ENCODE data around the gene SLC22A16. TPM values are rescaled to one million over a fixed set of nuclear protein-coding genes. Genes with fewer than 3 reads are reported as not detected.
A peak's percentile ranks its signal among the peaks of the same experiment; 100 is the strongest.
"Not testable (repeated sequence)": the region's sequence is repeated elsewhere in the genome, so short reads cannot be mapped to it uniquely, and the experiment has no call there.

Gene SLC22A16
- total RNA-seq, 4 donors from 2014 or later: 0.82 to 4.2 (median 0.84) TPM; not detected in 1

DNA sequence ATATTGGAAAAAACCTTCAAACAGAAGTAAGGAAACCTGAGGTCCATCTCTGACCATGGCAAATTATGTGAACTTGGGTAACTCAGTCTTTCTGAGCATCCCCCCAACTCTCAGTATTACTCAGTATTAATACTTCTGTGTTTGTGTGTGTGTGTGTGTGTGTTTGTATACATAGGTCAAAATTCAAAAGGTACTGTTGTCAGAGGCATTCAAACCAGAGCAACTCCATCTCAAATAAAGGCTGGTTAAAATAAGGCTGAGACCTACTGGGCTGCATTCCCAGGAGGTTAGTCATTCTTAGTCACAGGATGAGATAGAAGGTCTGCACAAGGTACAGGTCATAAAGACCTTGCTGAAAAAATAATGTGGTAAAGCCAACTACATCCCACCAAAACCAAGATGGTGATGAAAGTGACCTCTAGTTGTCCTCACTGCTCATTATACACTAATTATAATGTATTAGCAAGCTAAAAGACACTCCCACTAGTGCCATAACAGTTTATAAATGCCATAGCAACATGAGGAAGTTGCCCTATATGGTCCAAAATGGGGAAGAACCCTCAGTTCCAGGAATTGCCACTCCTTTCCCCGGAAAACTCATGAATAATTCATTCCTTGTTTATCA, 33.3 kb upstream of the SLC22A16 start:
- no peak for DNase-seq (ENCODE audit: low spot score)
- peak; percentile 67 for ATAC-seq (ENCODE audit: low FRiP score)

DNA sequence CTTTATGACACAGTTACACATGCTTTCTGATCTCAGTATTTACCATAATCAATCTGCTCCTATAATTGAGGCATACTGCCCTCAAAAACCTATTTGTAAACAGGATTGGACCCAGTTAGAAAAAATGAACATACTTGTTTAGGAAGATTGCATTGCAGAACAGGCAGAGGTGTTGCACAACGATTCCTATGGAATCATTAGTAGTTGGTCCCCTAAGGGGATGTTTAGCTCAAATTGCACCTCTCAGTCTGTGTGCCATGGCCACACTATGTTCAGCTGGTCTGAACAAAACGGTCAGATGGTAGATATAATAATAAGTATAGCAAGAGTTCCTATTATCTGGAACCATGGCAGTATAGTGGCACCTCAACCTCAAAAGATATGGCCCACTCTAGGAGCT, 28.5 kb upstream of the SLC22A16 start:
- ATAC-seq (ENCODE audit: low FRiP score); DNase-seq (ENCODE audit: low spot score): not testable (repeated sequence)

More for the DNA sequence above, 33.3 kb upstream of the SLC22A16 start:
- TF ChIP-seq, protein P1, sequence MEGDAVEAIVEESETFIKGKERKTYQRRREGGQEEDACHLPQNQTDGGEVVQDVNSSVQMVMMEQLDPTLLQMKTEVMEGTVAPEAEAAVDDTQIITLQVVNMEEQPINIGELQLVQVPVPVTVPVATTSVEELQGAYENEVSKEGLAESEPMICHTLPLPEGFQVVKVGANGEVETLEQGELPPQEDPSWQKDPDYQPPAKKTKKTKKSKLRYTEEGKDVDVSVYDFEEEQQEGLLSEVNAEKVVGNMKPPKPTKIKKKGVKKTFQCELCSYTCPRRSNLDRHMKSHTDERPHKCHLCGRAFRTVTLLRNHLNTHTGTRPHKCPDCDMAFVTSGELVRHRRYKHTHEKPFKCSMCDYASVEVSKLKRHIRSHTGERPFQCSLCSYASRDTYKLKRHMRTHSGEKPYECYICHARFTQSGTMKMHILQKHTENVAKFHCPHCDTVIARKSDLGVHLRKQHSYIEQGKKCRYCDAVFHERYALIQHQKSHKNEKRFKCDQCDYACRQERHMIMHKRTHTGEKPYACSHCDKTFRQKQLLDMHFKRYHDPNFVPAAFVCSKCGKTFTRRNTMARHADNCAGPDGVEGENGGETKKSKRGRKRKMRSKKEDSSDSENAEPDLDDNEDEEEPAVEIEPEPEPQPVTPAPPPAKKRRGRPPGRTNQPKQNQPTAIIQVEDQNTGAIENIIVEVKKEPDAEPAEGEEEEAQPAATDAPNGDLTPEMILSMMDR (IDR thresholded peaks at IDR 0.05): no peak

DNA sequence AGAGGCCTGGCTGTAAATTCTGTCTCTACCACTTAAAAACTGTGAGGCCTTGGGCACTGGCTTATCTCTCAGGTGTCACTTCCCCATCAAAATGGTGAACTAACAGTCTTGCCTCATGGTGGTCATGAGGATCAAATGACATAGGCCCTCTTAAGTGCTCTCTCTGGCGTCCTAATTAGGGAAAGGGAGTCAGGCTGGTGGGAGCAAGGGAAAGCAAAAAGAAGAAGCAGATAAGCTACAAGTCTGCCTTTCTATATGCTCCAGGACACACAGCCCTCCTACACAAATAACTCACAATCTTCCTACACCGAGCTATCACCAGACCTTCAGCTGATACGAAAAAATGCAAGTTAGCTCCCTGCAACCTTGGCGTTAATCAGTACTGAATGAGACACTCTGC, 19.5 kb upstream of the SLC22A16 start:
- ATAC-seq (ENCODE audit: low FRiP score): no peak
- DNase-seq (ENCODE audit: low spot score): no peak
- TF ChIP-seq, protein P1 (IDR thresholded peaks at IDR 0.05): no peak

DNA sequence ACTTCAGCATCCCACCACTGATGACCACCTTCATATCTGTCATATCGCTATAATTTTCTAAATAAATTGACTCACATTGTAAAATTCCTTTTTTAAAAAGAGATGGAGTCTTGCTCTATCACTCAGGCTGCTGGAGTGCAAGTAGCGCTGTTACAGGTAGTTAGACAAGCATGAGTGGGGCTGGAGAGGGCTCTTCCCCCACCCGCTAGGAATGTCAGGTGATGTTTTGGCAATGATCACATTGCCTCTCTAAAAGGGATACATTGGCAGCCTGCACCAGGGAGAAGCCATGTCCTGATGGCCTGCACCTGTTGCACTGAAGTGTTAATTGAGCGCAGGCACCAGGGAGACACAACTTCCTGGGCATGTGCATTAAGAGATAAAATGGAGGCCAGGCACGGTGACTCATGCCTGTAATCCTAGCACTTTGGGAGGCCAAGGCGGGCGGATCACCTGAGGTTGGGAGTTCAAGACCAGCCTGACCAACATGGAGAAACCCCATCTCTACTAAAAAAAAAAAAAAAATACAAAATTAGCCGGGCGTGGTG, 16.9 kb upstream of the SLC22A16 start:
- ATAC-seq (ENCODE audit: low FRiP score) (no peak), DNase-seq (ENCODE audit: low spot score) (no peak)
- TF ChIP-seq, protein P1 (IDR thresholded peaks at IDR 0.05): no peak

DNA sequence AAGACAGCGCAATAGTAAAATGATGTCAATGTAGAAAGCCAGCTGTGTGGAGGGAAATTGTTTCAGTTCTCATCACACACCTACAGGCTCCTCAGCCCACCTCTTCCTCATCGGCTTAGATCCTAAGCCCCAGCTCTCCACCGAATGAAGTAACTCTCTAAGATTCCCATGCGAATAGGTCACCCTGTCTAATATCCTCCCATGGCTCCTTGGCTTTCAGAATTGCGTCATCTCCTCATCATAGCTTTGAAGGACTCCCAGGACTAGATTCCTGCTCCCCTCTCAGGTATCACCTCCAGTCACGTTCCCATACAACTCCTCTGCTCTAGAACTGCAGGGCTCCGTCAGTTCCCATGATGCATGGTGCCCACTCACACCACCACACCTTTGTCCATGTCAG, 16.2 kb upstream of the SLC22A16 start:
- no peak for DNase-seq (ENCODE audit: low spot score)
- TF ChIP-seq, protein P1 (IDR thresholded peaks at IDR 0.05): no peak
- ATAC-seq (ENCODE audit: low FRiP score): no peak

DNA sequence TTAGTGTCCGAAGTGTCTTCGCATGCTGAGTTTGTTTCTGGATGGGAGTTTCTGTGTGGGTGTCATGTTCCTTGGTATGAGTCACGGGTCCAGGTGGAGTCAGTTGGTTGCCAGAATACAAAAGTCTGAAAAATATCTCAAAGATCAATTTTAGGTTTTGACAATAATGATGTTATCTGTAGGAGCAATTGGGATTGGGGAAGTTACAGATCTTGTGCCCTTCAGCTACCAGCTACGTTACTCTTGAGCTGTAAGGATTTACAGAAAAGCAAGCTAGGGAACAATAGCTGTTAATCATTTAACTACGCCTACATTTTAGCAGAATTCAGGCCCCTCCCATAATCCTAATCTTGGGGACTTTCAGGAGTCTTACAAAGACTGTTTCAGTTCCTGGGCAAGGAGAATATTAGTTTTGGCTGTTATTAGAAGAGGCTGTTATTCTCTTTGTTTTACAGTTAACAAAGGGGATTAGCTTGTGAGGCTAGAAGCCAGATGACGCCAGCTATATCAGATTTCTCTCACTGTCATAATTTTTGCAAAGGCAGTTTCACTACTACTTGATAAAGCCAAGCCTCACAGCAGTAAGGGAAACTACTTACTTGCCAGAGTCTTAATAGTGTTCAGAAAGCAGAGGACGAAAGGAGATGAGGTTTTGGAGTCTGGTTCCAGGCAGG, 15.4 kb upstream of the SLC22A16 start:
- TF ChIP-seq, protein P1 (IDR thresholded peaks at IDR 0.05): no peak
- DNase-seq (ENCODE audit: low spot score) (no peak), ATAC-seq (ENCODE audit: low FRiP score) (peak; percentile 65)

DNA sequence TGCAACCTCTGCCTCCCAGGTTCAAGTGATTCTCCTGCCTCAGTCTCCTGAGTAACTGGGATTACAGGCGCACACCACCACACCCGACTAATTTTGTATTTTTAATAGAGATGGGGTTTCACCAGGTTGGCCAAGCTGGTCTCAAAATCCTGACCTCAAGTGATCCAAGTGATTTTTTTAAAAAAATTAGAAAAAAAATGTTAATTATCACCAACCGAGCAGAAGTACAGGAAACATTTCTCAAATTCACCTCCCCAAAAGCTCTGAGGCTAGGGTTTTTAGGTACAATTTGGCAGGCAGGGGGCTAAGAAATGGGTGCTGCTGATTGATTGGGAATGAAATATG, 14.9 kb upstream of the SLC22A16 start:
- no peak for DNase-seq (ENCODE audit: low spot score)
- no peak for ATAC-seq (ENCODE audit: low FRiP score)
- TF ChIP-seq, protein P1 (IDR thresholded peaks at IDR 0.05): no peak

Data from omental fat pad (tissue), 4 donors.